HEK293T (cell line): ENCODE results near the gene XRCC5.

Source experiments
- CTCF ChIA-PET: fragments of 350-600 bp; formaldehyde crosslinking; extraction: SDS; loops from one replicate; lab custom pipeline; 2021; ENCODE audit warnings: antibody characterized with exemption, inconsistent platforms; lab: Yijun Ruan, JAX
- POLR2A ChIA-PET: fragments of 350-600 bp; formaldehyde crosslinking; extraction: SDS; loops from one replicate; lab custom pipeline; 2020; ENCODE audit warnings: antibody characterized with exemption, inconsistent platforms; lab: Yijun Ruan, JAX
- DNase-seq: peaks from one replicate; pipeline ENCODE4 v3.0.0; 2012; ENCODE audit warnings: mixed read lengths; ENCODE audit errors: extremely low spot score
- ARNT ChIP-seq: fragments of 450-650 bp; IDR thresholded peaks from 2 replicates; pipeline ENCODE4 v1.6.1; 2017; ENCODE audit warnings: mild to moderate bottlenecking
- BHLHE40 ChIP-seq: fragments of 450-650 bp; IDR thresholded peaks from 2 replicates; pipeline ENCODE4 v1.6.1; 2016; ENCODE audit warnings: mild to moderate bottlenecking, moderate library complexity, borderline replicate concordance
- CTBP1 ChIP-seq: fragments of 450-650 bp; IDR thresholded peaks from 2 replicates; pipeline ENCODE4 v1.6.1; 2016; ENCODE audit warnings: borderline replicate concordance
- ELF4 ChIP-seq: fragments of 450-650 bp; IDR thresholded peaks from 2 replicates; pipeline ENCODE4 v1.6.1; 2017; ENCODE audit warnings: antibody characterized with exemption
- FOXA1 ChIP-seq: fragments of 450-650 bp; IDR thresholded peaks from 2 replicates; pipeline ENCODE4 v1.6.1; 2016; ENCODE audit warnings: mild to moderate bottlenecking
- FOXK2 ChIP-seq: fragments of 450-650 bp; IDR thresholded peaks from 2 replicates; pipeline ENCODE4 v1.6.1; 2016; ENCODE audit warnings: mild to moderate bottlenecking
- FOXM1 ChIP-seq: fragments of 450-650 bp; IDR thresholded peaks from 2 replicates; pipeline ENCODE4 v1.6.1; 2017; ENCODE audit warnings: mild to moderate bottlenecking, borderline replicate concordance
- HDGF ChIP-seq: fragments of 450-650 bp; IDR thresholded peaks from 2 replicates; pipeline ENCODE4 v1.6.1; 2017; ENCODE audit warnings: antibody characterized with exemption, borderline replicate concordance
- L3MBTL2 ChIP-seq: fragments of 450-650 bp; conservative IDR thresholded peaks from 2 replicates; pipeline ENCODE4 v1.6.1; 2016; ENCODE audit warnings: mild to moderate bottlenecking
- LEF1 ChIP-seq: fragments of 450-650 bp; IDR thresholded peaks from 2 replicates; pipeline ENCODE4 v1.6.1; 2017; ENCODE audit warnings: mild to moderate bottlenecking, borderline replicate concordance
- NFRKB ChIP-seq: fragments of 450-650 bp; IDR thresholded peaks from 2 replicates; pipeline ENCODE4 v1.6.1; 2016; ENCODE audit warnings: mild to moderate bottlenecking, moderate library complexity
- SP1 ChIP-seq: fragments of 450-650 bp; IDR thresholded peaks from 2 replicates; pipeline ENCODE4 v1.6.1; 2017
- SUZ12 ChIP-seq: fragments of 450-650 bp; IDR thresholded peaks from 2 replicates; pipeline ENCODE4 v1.6.1; 2016; ENCODE audit warnings: mild to moderate bottlenecking
- TARDBP ChIP-seq: fragments of 450-650 bp; IDR thresholded peaks from 2 replicates; pipeline ENCODE4 v1.6.1; 2016
- ZNF384 ChIP-seq: fragments of 450-650 bp; IDR thresholded peaks from 2 replicates; pipeline ENCODE4 v1.6.1; 2016
- TF ChIP-seq, protein P1 (sequence below): fragments of 450-650 bp; IDR thresholded peaks from 2 replicates; pipeline ENCODE4 v1.6.1; 2016

The XRCC5 gene

DNA sequence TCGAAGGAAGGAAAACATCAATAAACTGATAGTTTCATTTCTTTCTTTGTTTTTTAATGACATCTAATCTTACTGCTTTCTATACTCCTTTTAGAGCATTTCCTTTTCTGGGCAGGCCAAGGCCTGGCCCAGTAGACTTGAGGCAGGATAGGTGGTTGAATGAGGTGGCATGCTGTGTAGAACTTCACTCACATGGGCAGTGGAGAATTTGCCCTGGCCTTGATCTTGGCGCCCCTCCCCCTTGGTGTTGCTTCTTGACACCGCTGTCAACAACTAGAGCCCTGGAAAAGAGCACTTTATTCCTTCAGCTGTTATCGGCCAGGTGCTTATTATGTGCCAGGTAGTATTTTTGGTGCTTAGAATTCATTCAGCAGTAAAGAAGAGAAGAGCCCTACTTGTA is 37.4 kb downstream of the XRCC5 start:
- no peak for DNase-seq
- TF ChIP-seq CTBP1 (no peak), FOXK2 (no peak), L3MBTL2 (no peak), ARNT (no peak), TARDBP (no peak), HDGF (no peak)
- ChIA-PET CTCF (interaction anchor here (1.8 kb wide), 1 partner anchor 32 kb away, joined by 7 read pairs; no protein-coding TSS in a partner anchor), POLR2A (no interaction called here)

DNA sequence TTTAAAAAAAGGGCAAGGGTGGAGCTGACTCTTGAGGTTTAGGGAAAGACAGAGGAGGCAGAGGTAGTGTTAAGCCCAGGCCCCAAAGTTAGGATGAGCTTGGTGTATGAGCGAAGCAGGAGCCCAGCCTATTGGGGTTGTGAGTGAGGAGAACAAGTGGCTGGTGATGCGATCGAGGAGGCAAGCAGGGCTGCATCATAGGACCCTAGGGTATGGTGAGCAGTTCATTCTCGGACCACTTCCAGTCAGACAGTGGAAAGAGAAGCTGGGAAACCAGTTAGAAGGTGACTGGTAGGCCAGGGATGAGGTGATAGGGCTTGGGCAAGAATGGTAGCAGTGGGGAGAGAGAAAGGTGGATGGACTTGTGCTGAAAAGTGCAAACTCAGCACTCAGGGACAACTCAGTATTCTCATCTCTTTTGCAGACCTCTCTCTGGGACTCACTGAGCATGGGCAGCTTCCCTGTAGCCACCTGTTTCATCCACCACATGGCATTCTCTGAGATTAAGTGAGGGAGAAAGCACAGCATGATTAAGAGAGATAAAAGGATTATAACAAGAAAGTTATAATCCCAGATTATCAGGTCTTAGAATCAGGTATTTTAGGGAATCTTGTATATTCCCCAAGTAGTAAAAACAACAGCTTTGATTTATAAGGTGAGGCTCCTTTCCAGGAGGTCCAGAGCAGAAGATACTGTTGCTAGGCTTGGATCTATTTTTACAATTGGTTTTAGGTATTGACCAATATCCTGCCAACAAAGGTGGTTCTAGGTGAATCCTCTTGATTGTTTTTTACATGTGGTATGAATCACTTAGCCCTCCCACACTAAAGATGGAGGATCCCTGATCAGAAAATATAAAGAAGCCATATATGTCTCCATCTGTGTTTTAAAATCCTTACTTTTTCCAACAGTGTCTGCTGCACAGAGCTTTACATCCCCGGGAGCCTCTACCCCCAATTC is 38.3 kb downstream of the XRCC5 start:
- no peak for TF ChIP-seq FOXK2
- TF ChIP-seq HDGF, result no peak
- TF ChIP-seq ZNF384, result no peak
- TF ChIP-seq SUZ12, result no peak
- TF ChIP-seq SP1, result no peak
- no peak for TF ChIP-seq ARNT
- TF ChIP-seq TARDBP, result no peak
- TF ChIP-seq L3MBTL2, result no peak
- no peak for TF ChIP-seq NFRKB
- TF ChIP-seq LEF1, result no peak
- TF ChIP-seq ELF4, result no peak
- no peak for TF ChIP-seq BHLHE40
- TF ChIP-seq FOXA1, result no peak
- TF ChIP-seq FOXM1, result no peak
- TF ChIP-seq CTBP1, result no peak
- TF ChIP-seq, protein P1, sequence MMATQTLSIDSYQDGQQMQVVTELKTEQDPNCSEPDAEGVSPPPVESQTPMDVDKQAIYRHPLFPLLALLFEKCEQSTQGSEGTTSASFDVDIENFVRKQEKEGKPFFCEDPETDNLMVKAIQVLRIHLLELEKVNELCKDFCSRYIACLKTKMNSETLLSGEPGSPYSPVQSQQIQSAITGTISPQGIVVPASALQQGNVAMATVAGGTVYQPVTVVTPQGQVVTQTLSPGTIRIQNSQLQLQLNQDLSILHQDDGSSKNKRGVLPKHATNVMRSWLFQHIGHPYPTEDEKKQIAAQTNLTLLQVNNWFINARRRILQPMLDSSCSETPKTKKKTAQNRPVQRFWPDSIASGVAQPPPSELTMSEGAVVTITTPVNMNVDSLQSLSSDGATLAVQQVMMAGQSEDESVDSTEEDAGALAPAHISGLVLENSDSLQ, result no peak
- DNase-seq, result no peak
- ChIA-PET POLR2A (no interaction called here), CTCF (no interaction called here)

DNA sequence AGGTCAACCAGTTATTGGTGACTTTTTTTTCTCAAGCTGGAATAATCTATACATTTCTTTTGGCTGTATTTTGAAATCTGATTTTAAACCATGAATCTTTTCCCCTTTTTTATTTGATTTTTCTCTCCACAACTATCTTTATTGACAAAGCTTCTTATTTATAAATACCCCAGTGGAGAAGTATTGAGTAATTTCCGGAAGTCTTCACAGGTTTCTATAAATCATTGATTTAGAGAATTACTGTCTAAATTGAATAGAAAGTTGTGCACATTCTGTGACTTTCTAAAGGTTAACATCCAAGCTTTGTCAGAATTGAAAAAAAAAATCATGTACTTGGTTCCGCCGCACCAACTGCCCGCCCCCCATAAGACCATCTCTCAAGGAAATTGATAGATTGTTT is 39.8 kb downstream of the XRCC5 start:
- no peak for TF ChIP-seq NFRKB
- no peak for TF ChIP-seq FOXA1
- no peak for TF ChIP-seq BHLHE40
- TF ChIP-seq ELF4, result no peak
- no peak for TF ChIP-seq L3MBTL2
- TF ChIP-seq TARDBP, result no peak
- TF ChIP-seq HDGF, result no peak
- POLR2A ChIA-PET, result no interaction called here
- DNase-seq, result no peak
- CTCF ChIA-PET, result interaction anchor here (1.1 kb wide), 1 partner anchor 255 kb away, joined by 3 read pairs; no protein-coding TSS in a partner anchor

DNA sequence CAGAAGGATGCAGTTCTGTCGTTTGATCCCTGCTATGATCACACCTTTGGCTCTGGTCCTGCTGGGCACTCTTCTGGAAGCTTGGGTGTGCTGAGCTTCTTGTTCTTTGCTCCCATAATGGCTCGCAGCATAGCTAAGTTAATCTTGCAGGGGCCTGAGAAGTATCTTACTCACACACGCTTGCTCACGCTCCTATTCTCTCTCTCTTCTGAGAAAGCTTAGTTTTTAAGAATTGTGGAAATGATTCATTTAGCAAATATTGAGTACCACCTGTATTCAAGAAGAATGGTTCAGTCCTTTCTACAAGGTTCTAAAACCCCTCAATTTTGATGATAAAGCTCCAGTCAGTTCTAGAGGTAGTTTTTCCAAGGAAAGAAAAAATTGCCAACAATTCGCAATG is 40.6 kb downstream of the XRCC5 start:
- DNase-seq, result no peak
- POLR2A ChIA-PET, result no interaction called here
- CTCF ChIA-PET, result no interaction called here
- TF ChIP-seq ELF4 (no peak), LEF1 (no peak), TARDBP (no peak), FOXM1 (no peak), HDGF (no peak), L3MBTL2 (no peak), ZNF384 (no peak), NFRKB (no peak), FOXK2 (no peak), FOXA1 (no peak), SUZ12 (no peak), CTBP1 (no peak), BHLHE40 (no peak), ARNT (no peak), SP1 (no peak)
- TF ChIP-seq, protein P1, result no peak

DNA sequence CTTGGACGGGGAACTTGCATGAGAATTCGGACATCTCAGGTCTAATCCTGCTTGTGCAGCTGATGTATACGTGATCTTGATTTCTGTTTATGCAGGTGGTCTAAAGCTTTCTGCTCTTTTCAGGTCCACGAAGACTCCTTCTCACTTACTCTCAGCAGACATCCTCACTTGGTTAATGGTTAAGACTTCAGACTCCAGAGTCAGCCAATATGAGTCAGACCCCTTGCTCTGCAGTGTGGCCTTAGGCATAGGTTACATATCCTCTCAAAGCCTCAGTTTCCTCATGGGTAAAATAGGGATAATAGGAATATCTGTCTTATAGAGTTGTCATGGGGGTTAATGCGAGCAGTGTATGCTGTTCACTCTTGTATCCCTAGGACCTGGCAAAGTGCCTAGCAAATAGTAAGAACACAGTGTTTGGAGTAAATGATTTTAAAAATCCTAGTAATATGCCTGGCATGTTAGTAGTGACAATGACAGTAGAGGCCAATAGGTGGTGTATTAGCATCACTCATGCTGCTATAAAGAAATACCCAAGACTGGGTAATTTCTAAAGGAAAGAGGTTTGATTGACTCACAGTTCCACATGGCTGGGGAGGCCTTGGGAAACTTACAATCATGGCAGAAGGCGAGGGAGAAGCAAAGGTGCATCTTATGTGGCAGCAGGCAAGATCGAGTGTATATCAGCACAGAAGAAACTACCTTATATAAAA is 42.3 kb downstream of the XRCC5 start:
- TF ChIP-seq, protein P1, result no peak
- no peak for TF ChIP-seq FOXA1
- no peak for TF ChIP-seq BHLHE40
- no peak for TF ChIP-seq SP1
- no peak for TF ChIP-seq LEF1
- no peak for TF ChIP-seq HDGF
- TF ChIP-seq ZNF384, result no peak
- TF ChIP-seq NFRKB, result no peak
- TF ChIP-seq FOXK2, result no peak
- TF ChIP-seq FOXM1, result no peak
- TF ChIP-seq L3MBTL2, result no peak
- ChIA-PET POLR2A (no interaction called here), CTCF (no interaction called here)
- no peak for DNase-seq

DNA sequence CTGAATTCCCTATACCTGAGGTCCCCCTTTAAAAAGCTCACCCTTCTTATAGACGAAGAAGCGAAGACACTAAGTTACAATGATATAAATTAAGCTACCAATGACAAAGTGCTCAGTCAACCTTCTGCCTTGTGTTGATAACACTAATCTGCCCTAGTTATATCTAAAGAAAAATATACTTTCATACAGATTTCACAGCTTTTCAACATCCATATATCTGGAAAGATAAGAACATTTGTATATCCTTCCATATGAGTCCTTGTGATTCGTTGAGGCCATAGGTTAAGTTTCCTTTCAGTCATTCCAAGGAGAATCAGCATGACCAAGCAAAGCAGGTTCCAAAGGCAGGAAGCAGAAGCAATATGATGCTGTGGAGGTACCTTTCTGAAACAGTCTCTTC is 46.8 kb downstream of the XRCC5 start:
- ChIA-PET POLR2A (no interaction called here), CTCF (no interaction called here)
- DNase-seq, result no peak
- no peak for TF ChIP-seq L3MBTL2
- TF ChIP-seq FOXM1, result no peak
- TF ChIP-seq, protein P1, result no peak
- no peak for TF ChIP-seq ARNT
- TF ChIP-seq SUZ12, result no peak
- TF ChIP-seq SP1, result no peak
- no peak for TF ChIP-seq ZNF384
- no peak for TF ChIP-seq BHLHE40
- TF ChIP-seq HDGF, result no peak
